ENCODE data around the gene TPK1.

DNA sequence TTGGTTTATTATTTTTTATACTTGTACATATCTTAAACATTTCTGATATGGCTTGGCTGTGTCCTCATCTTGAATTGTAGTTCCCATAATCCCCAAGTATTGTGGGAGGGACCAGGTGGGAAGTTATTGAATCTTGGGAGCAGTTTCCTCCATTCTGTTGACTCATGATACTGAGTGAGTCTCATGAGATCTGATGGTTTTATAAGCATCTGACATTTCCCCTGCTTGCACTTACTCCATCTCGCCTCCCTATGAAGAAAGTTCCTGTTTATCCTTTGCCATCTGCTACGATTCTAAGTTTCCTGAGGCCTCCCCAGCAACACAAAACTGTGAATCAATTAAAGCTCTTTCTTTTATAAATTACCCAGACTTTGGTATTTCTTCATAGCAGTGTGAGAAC, 207.7 kb downstream of the TPK1 start:
- TF ChIP-seq, protein P1, sequence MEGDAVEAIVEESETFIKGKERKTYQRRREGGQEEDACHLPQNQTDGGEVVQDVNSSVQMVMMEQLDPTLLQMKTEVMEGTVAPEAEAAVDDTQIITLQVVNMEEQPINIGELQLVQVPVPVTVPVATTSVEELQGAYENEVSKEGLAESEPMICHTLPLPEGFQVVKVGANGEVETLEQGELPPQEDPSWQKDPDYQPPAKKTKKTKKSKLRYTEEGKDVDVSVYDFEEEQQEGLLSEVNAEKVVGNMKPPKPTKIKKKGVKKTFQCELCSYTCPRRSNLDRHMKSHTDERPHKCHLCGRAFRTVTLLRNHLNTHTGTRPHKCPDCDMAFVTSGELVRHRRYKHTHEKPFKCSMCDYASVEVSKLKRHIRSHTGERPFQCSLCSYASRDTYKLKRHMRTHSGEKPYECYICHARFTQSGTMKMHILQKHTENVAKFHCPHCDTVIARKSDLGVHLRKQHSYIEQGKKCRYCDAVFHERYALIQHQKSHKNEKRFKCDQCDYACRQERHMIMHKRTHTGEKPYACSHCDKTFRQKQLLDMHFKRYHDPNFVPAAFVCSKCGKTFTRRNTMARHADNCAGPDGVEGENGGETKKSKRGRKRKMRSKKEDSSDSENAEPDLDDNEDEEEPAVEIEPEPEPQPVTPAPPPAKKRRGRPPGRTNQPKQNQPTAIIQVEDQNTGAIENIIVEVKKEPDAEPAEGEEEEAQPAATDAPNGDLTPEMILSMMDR (IDR thresholded peaks at IDR 0.05): no peak
- TF ChIP-seq POLR2A (IDR thresholded peaks at IDR 0.05) (no peak), POLR2AphosphoS5 (IDR thresholded peaks at IDR 0.05) (no peak)

All from upper lobe of left lung (tissue), 4 donors.